ENCODE data around the gene CTSK.
"Not testable (repeated sequence)": the region's sequence is repeated elsewhere in the genome, so short reads cannot be mapped to it uniquely, and the experiment has no call there.

The CTSK gene

DNA sequence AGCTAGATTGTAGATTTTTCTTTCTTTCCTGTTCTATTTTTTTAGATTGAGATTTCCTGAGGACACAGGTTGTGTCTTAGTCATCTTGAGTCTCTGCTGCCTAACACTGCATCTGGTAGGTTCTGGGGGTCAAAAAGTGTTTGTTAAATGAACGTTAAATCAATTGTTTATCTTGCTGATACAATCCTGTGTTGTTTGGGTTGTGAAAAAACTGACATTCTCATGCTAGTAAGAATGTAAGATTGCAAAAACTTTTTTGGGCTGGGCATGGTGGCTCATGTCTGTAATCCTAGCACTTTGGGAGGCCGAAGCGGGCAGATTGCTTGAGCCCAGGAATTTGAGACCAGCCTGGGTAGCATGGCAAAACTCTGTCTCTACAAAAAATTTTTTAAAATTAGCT is 3.4 kb downstream of the CTSK start:
- no peak for DNase-seq

DNA sequence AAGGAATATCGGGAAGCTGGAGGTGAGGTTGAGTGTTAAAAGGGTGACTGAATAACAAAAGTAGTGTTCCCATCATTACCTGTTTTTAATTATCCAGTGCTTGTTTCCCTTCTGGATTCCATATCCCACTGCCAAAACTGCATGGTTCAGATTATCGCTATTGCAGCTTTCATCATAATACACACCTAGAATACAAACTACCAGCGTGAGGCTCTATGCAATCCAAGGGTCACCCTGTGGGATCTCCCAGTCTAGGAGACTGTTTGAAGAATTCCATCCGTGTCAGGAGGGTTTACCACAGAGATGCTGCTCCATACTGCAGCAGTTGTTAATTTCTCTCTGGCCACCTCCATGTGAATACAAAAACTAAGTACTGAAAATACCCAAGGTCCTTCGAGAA is 9.0 kb downstream of the CTSK start:
- no peak for DNase-seq

DNA sequence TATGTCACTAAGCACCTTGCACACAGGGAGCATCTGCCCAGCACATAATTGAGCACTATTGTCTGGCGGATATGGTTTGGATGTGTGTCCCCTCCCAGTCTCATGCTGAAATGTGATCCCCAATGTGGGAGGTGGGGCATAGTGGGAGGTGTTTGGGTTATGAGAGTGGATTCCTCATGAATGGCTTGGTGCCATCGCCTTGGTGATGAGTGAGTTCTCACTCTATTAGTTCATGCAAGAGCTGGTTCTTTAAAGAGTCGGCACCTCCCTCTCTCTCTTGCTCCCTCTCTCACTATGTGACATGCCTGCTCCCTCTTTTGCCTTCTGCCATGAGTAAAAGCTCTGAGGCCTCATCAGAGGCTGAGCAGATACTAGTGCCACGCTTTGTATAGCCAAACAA is 9.5 kb downstream of the CTSK start:
- no peak for DNase-seq

DNA sequence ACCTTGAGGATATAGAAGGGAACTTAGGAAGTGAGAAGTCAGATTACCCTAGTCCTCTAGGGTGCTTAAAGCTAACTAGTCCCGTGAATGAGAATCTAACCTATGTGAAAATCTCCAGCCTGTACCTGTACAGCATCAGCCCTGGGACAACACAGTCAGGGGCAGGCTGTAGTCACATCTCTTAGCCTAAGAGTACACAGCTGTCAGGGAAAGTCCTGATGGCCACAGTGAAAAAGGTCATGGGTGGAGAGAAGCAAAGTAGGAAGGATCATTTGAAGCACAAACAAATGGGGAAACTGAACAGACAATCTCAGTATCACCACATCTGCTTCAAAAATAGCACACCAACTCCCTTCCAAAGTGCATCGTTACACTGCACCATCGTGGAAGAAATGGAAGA is 11.7 kb downstream of the CTSK start:
- DNase-seq = no peak

DNA sequence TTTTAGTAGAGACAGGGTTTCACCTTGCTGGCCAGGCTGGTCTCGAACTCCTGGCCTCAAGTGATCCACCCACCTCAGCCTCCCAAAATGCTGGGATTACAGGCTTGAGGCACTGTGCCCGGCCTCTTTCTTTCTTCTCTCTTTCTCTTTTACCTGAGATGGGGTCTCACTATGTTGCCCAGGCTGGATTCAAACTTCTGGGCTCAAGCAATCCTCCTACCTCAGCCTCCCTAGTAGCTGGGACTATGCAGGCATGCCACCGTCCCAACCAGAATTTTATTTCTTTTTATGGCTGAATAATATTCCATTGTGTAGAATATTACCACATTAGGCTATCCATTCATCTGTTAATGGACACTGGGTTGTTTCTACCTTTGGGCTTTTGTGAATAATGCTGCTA is 14.3 kb downstream of the CTSK start:
- not testable (repeated sequence) for DNase-seq

DNA sequence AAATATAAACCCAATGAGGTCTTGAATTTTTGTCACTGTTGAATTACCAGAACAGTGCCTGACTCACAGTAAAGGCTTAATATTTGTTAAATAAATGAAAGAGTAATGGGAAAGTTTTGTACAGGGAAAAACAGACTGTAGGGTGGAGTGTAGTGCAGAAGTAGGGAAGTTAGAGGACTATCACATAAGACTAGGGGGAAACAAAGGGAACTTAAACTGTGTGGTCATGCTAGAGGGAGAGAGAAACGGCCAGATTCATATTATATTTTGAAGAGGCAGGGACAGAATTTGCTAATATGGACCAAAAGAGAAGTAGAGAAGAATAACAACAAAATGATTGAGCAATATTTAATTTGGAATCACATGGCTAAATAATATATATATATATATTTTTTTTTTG is 14.8 kb downstream of the CTSK start:
- no peak for DNase-seq

DNA sequence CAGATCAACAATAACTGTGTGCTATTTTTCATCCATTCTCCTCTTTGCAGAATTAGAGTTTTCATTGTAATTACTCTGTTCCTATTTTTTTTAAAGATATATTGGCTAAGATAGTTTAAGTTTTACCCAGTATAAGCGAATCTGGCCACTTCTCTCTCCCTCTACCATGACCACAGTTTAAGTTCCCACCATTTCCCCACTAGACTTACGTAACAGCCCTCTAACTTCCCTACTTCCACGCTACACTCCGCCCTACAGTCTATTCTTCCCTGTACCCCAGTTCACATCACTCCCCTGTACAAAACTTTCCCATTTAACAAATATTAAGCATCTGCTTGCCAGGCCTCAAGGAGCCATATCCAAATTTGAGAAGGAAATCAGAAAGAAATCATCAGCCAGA is 16.5 kb downstream of the CTSK start:
- DNase-seq = no peak

DNA sequence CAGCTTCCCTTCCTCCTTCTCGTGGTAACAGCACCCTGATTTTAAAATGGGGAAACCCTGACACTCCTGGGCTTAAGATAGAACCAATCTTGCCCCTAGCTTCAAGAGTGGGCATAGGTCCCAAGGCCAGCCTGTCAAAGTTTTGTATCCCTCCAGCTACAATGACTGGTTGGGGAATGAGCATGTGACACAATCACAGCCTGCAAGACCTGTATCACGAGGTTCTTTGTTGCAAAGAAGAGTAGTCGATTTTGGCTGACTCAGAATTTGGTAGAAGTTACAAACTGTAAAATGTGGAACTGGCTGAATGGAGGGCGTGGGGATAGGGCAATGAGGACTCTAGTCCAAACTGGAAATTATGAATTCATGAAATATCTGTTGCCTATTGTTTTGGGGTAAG is 18.7 kb downstream of the CTSK start:
- no peak for DNase-seq

DNA sequence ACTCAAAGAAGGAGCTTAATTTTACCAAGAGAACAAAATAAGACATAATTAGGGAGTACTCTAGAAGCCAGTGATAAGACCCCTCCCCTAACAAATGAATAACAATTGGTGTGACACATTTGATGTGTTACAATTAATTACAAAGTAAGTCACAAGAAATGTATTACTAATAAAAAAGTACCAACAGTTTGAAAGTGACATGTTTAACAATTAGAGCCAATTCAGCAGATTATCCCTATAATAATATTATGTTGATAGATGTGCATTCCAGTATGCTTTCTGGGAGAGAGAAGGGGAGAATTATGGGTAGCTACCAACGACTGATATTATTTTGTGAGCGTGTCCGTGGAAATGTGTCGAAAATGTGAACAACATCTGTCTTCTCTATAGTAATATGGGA is 19.1 kb downstream of the CTSK start:
- no peak for DNase-seq

DNA sequence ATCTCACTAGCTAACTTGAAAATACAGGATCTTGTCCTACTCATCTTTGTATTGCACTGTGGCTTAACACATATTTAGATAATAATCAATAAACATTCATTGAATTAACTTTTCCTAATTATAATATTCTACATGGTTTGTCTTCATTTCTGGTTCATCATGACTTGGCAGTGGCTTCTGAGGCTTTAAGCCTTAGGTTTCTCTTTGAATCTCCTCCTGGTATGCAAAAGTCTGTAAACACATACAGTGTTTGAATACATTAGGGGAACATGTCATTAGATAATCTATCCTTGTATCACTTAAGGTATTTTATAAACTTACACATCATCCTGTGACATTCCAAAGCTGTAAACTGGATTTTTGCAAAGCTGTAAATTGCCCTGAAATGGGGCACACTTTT is 20.6 kb downstream of the CTSK start:
- no peak for DNase-seq

DNA sequence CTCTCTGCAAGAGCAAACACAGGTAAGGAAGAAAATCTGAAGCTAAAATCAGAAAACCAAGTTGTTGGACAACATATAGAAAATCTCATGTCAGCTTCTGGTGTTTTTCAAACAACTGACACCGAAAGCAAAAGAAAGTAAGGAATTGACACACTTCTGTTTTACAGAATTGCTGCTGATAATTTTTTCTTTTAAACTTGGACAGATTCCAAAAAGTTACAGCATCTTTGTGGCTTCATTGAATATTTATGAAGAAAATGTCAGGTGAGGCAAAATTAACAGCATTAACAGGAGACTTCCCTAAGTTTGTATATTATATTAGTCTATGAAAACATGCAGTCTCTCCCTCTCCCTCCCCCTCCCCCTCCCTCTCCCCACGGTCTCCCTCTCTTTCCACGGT is 27.6 kb downstream of the CTSK start:
- no peak for DNase-seq

DNA sequence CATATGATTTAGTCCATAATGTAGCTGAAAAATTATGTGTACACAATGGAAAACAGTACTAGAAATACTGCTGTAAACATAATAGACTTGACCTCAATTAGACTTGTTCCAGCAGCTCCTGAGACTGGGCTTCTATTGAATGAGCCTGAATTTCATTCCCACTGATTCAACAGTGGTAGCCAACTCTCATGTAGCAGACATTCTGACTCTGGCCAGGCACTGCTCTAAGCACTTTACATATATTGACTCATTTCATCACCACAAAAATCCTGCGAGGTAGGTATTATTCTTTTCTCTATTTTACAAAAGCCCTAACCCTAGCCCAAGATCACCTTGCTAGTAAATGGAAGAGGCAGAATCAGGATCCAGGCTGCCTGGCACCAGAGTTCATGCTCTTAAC is 29.7 kb downstream of the CTSK start:
- no peak for DNase-seq

DNA sequence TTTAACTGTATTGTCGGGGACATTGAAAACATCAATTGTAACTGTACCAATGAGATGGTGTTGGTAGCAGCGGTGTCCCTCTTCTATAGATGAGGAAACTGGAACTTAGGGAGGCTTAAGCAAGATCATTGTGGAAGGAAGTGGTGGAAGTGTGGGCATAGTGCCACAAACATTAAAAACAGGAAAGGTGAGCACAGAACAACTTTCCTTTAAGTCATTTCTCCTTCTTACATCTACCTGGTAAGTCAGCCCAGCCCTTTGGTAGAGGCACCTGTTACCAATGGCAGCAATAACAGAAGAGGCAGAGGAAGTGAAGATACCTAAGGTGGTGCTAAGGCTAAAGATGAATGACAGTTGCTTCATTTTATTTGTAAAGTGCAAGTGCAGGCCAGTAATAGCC is 30.5 kb downstream of the CTSK start:
- no peak for DNase-seq

DNA sequence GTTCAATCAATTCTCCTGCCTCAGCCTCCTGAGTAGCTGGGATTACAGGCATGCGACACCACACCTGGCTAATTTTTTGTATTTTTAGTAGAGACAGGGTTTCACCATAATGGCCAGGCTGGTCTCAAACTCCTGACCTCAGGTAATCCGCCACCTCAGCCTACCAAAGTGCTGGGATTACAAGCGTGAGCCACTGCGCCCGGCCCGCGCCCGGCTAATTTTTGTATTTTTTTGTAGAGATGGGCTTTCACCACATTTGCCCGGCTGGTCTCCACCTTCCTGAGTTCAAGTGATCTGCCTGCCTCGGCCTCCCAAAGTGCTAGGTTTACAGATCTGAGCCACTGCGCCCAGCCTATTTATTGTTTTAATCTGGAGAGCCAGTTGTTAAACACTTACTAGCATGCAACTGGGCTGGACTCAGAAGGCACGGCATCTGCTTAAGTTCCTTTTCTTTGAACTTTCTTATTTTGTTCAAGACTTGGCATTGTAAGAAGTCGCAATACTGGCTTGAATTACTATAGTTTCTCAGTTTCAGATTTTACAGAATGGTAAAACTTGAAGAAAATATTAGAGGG is 32.0 kb downstream of the CTSK start:
- DNase-seq = not testable (repeated sequence)

DNA sequence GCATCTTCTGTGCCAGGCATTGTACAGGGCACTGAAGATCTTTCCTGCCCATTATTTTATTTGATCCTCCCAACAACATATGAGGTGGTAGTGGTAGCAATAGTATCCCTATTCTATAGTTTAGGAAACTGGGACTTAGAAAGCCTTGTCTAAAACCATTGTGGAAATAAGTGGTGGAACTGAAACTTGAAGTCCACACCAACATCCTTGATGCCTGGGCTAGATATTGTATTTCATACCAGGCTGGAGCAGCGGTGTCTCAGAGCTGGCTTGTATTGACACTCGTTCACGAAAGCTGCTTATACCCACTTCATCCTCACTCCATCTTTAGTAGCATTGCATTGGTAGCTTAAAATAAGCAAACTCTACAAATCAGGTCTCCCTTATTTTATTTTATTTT is 32.8 kb downstream of the CTSK start:
- no peak for DNase-seq

DNA sequence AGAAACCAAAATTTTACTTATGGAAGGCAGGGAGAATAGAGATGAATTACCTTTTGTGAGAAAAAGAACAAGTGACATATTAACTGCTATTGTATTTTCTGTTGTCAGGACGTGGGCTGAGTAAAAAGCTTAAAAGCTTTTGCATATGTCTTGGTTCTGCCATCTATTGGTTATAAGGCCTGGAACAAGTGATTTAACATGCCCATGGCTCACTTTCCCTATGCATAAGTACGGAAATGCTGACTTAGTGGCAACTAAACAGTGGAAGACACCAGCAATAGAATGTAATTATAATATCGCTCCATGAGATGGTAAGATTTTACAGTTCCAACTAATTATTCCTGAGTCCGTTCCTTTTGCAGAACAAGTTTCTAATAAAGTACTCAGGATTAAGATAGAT is 35.7 kb downstream of the CTSK start:
- no peak for DNase-seq

DNA sequence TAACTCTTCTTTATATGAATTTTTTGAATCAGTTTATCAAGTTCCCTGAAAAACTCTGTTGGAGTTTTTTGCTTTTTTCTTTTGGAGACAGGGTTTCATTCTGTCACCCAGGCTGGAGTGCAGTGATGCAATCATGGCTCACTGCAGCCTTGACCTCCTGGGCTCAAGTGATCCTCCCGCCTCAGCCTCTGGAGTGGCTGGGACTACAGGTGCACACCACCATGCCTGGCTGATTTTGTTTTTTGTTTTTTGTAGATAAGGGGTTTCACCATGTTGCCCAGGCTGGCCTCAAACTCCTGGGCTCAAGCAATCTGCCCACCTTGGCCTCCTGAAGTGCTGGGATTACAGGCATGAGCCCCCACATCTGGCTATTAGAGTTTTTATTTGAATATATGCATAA is 40.4 kb downstream of the CTSK start:
- not testable (repeated sequence) for DNase-seq

DNA sequence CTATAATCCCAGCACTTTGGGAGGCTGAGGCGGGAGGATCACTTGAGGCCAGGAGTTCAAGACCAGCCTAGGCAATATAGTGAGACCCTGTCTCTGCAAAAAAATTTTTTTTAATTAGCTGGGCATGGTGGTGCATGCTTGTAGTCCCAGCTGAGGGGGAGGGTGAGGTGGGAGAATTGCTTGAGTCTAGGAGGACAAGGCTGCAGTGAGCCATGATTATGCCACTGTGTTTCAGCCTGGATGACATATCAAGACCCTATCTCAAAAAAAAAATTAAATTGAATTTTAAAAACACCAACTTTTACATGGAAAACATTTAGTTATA is 42.1 kb downstream of the CTSK start:
- peak in 1 of 2 donors; percentile 3 for DNase-seq

DNA sequence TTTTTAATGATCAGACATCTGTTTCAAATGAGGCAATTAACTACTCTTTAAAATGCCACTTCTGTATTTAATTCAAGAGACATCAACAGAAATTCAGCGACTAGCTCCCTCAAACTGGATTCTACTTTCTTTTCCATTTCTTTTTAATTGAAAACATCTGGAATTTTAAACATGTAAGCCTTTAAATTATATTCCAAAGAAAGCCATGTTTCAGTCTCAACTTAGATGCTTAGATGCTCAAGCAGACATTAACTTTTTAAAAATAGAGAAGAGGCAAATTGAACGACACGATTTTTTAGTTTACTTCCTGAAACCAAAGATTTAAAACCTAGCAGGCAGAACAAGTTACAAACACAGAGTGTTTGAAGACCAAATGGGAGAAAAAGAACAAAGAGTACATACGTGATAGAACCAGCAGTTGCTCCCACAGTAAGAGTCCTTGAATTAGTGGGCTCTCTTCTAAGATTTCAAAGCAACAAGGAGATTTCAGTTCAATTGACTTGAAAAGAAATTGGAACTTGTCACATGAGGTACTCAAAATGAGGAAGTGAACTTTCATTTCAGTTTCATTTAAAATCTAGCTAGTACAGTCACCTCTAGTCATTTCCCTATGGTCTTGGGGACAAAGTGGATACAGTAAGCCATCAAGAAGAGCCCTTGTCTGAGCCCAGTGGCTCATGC is 42.6 kb downstream of the CTSK start, which contains the start of gene CTSS:
CTSS (minus strand) TSS at position 483 of the 681 bp plus-strand sequence. CDS start 1,015 bp downstream, outside the sequence.
- DNase-seq = no peak

DNA sequence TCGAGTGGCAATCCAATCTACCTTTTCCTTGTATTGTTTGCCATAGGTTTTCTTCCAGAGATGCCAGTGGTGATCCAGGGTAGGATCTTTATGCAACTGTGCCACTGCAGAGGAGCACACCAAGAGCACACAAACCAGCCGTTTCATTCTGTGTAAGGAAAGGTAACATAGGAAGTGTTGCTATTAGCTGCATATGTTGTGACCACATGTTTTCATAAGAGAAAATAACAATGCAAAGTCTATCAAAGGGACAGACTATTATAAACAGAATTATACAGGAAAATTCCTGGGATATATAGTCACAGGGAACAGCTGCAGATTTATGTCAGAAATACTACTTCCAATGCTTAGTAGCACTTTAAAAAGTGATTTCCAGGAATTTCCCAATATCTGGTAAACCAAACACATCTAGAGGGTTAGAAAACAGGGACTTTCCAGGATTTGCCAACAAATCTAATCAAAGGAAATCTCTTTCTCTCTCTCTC is 43.4 kb downstream of the CTSK start:
- DNase-seq = no peak

DNA sequence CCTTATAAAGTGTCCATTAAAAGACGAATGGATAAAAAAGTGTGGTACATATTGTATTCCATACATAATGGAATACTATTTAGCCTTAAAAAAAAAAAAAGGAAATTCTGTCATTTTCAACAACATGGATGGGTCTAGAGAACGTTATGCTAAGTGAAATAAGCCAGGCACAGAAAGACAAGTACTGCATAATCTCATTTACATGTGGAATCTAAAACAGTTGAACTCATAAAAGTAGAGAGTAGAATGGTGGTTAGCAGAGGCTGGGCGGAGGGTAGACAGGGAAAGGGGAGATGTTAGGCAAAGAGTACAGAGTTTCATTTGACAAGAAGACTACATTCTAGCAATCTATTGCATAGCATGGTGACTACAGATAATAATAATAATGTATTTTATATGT is 45.0 kb downstream of the CTSK start:
- no peak for DNase-seq

DNA sequence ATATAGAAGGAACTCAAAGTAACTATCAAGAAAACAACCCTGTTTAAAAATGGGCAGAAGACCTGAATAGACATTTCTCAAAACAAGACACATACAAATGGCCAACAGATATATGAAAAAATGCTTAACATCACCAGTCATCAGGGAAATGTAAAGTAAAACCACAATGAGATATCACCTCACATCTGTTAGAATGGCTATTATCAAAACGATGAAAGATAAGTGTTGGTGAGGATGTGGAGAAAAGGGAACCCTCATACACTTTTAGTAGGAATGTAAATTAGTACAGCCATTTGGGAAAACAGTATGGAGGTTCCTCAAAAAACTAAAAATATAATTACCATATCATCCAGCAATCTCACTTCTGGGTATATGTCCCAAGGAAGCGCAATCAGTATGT is 45.5 kb downstream of the CTSK start:
- DNase-seq = no peak

DNA sequence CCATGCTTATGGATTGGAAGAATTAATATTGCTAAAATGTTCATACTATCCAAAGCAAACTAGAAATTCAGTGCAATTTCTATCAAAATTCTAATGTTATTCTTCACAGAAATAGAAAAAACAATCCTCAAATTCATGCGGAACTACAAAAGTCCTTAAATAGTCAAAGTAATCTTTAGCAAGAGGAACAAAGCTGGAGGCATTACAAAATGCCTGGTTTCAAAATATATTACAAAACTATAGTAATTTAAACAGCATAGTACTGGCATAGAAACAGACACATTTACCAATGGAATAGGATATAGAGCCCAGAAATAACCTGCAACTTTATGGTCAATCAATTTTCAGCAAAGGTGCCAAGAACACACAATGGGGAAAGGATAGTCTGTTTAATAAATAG is 46.3 kb downstream of the CTSK start:
- no peak for DNase-seq

DNA sequence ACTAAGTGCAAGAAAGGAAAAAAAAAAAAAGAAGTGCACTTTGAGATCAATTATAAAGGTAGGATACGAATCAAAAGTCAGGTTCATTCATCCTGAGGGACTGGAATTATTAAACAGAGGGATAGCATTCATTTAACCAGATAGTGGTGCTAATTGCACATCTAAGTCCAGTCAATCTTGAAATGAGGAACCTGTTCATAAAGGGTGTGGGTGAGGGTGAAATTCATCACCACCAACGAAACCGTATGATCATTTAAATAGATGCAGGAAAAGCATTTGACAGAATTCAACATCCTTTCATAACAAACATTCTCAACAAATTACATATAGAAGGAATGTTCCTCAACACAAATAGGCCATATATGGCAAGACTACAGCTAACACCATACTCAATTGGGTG is 48.0 kb downstream of the CTSK start:
- DNase-seq = no peak

DNA sequence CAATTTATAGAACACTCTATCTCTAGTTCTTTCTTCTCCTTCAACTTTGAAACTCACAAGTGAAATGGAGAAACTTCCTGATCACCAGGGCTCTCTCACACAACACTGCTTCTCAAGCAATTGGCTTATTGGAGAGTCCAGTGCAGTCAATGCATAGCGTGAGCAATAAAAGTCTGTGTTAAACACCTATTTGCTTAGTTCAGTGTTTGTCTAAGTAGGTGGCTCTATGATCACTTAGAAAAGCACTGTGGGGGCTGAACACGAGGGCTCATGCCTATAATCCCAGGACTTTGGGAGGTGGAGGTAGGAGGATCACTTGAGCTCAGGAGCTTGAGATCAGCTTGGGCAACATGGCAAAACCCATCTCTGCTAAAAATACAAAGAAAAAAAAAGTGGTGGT is 54.6 kb downstream of the CTSK start:
- DNase-seq = no peak
